Mesothelial cell of epicardium (in vitro differentiated cells): Measurements from ENCODE around the gene CRACDL. TPM values are rescaled to one million over a fixed set of nuclear protein-coding genes. Genes with fewer than 3 reads are reported as not detected.

Source experiments
- DNase-seq, 2 experiments: peaks; one replicate each; pipeline ENCODE4 v3.0.0; 2021; ENCODE audit warnings: low spot score in 2 of 2; ENCODE audit not compliant: unreplicated experiment in 2 of 2
- H3K27ac Mint-ChIP-seq: 2 replicates; pipeline ENCODE4 v1.8.0; 2021; ENCODE audit warnings: mixed read lengths
- H3K27me3 Mint-ChIP-seq: 2 replicates; pipeline ENCODE4 v1.8.0; 2021; ENCODE audit warnings: low read depth, mixed read lengths
- H3K36me3 Mint-ChIP-seq: 2 replicates; pipeline ENCODE4 v1.8.0; 2021; ENCODE audit warnings: mixed read lengths
- H3K4me1 Mint-ChIP-seq: 2 replicates; pipeline ENCODE4 v1.8.0; 2021; ENCODE audit warnings: mixed read lengths
- H3K4me3 Mint-ChIP-seq: 2 replicates; pipeline ENCODE4 v1.8.0; 2021; ENCODE audit warnings: mild to moderate bottlenecking, moderate library complexity, mixed read lengths
- H3K9me3 Mint-ChIP-seq: 2 replicates; pipeline ENCODE4 v1.8.0; 2021; ENCODE audit warnings: mixed read lengths
- total RNA-seq: library from RNA; stranded (reverse); gene quantifications from 3 replicates; pipeline ENCODE4 v1.2.1, GENCODE V29; 2021
- TF ChIP-seq, protein P1 (sequence below): fragments of 200-600 bp; sonication (generic); IDR thresholded peaks from one replicate; pipeline ENCODE4 v1.5.0; 2021; ENCODE audit warnings: antibody characterized with exemption; ENCODE audit not compliant: unreplicated experiment

The CRACDL gene
- total RNA-seq, 1 donor from 2014 or later = 1.7 TPM

DNA sequence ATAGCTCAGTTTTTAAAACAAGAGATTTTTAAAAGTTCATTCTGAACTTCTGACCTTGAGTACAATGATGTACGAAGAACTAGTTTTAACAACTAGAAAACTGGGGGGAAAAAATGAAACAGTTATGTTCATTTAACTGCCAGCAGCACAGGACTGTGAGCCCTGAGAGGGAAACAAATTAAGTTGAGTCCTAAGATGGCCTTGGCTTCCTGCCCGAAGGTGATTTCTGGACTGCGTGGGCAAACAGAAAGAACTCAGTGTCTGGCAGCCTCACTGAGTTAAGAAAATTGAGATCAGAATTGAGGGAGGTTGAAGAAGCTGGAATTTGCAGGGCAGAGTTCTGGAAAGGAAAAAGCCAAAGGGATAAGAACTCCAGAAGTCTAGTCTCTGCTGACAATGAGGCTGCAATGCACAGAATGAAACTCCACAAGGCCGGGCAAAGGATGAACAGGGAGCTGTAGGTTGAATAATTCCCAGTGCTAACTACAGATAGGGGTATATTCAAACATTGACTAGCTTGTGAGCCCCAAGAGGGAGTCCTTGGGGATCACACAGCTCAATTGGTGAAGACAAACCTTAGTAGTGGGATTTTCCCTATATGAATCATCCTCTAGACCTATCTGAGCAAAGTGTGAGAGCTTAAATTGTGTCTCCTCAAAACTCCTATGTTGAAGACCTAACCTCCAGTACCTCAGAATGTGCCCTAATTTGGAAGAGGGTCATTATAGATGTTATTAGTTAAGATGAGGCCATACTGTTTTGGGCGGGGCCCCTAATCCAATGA is 13.1 kb upstream of the CRACDL start:
- Mint-ChIP-seq H3K27ac (no peak overlapping the region), H3K9me3 (no peaks in the 10 kb centered on the region), H3K4me3 (no peak overlapping the region), H3K27me3 (peaks cover 32% of the 10 kb centered on the region), H3K4me1 (peaks cover 4% of the 10 kb centered on the region), H3K36me3 (no peaks in the 10 kb centered on the region)
- TF ChIP-seq, protein P1, sequence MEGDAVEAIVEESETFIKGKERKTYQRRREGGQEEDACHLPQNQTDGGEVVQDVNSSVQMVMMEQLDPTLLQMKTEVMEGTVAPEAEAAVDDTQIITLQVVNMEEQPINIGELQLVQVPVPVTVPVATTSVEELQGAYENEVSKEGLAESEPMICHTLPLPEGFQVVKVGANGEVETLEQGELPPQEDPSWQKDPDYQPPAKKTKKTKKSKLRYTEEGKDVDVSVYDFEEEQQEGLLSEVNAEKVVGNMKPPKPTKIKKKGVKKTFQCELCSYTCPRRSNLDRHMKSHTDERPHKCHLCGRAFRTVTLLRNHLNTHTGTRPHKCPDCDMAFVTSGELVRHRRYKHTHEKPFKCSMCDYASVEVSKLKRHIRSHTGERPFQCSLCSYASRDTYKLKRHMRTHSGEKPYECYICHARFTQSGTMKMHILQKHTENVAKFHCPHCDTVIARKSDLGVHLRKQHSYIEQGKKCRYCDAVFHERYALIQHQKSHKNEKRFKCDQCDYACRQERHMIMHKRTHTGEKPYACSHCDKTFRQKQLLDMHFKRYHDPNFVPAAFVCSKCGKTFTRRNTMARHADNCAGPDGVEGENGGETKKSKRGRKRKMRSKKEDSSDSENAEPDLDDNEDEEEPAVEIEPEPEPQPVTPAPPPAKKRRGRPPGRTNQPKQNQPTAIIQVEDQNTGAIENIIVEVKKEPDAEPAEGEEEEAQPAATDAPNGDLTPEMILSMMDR = no peak
- DNase-seq = no peak

DNA sequence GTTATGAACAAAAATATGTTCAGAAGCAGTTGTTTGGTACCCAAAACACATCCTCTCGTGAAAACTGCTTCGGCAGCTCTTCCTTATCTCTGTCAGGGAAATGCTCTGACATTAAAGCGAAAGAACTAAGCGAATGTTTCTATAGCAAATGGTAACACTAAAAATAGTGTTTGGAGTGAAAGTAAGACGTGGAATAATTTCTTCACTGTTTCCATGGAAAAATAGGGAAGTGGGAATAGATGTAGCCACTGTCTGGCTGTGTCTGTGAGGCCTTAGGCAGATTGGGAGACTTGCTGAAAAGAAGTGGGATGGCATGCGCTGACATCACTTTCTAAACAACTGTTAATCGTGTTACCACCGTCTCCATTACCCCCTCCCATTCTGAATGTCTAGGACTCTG is 11.5 kb upstream of the CRACDL start:
- Mint-ChIP-seq H3K27me3 (peaks cover 21% of the 10 kb centered on the region), H3K36me3 (no peaks in the 10 kb centered on the region), H3K4me1 (peaks cover 4% of the 10 kb centered on the region), H3K9me3 (no peaks in the 10 kb centered on the region), H3K4me3 (no peak overlapping the region), H3K27ac (no peak overlapping the region)
- TF ChIP-seq, protein P1 = no peak
- DNase-seq = no peak

DNA sequence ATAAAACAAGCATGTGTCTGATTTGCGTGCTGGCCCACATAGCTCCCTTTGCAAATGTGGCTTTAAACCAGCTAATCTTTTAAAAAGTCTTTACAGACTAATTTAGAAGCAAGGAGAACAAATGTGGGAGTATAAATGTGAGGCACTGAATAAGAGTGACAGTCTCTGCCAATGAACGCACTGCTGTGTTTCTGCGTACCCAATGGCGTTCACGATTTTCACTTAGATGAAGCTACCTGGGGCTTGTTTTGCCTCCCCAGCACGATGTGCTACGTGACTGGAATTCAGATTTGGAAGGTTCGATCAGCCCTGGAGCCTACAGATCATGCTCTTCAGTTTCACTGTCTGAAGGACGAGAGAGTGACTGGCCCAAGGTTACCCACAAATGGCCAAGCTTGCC is 10.8 kb upstream of the CRACDL start:
- H3K27me3 Mint-ChIP-seq = peaks cover 15% of the 10 kb centered on the region
- H3K27ac Mint-ChIP-seq = no peak overlapping the region
- H3K9me3 Mint-ChIP-seq = no peaks in the 10 kb centered on the region
- TF ChIP-seq, protein P1 = no peak
- no peaks in the 10 kb centered on the region for H3K36me3 Mint-ChIP-seq
- DNase-seq = no peak
- H3K4me1 Mint-ChIP-seq = peaks cover 4% of the 10 kb centered on the region
- no peak overlapping the region for H3K4me3 Mint-ChIP-seq

DNA sequence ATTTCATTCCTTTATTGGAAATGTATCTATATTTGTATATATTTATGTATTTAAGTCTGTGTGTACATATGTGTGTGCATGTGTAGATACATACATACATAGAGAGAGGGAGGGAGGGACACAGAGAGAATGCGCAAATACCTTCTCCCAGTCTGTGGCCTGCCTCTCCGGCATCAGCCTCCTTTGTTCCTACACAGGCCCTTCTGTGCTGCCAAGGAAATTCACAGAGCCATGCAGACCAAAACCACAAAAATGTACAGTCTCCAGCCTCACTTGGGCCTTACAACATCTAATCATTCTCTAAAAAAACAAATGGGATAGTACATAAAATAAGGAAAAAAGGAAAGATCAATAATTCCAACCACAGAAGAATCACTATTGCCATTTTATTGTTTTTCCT is 8.8 kb upstream of the CRACDL start:
- no peak overlapping the region for H3K27ac Mint-ChIP-seq
- no peak overlapping the region for H3K4me3 Mint-ChIP-seq
- TF ChIP-seq, protein P1 = no peak
- peaks cover 4% of the 10 kb centered on the region for H3K4me1 Mint-ChIP-seq
- DNase-seq = no peak
- H3K27me3 Mint-ChIP-seq = peaks cover 16% of the 10 kb centered on the region
- no peaks in the 10 kb centered on the region for H3K9me3 Mint-ChIP-seq
- no peaks in the 10 kb centered on the region for H3K36me3 Mint-ChIP-seq

DNA sequence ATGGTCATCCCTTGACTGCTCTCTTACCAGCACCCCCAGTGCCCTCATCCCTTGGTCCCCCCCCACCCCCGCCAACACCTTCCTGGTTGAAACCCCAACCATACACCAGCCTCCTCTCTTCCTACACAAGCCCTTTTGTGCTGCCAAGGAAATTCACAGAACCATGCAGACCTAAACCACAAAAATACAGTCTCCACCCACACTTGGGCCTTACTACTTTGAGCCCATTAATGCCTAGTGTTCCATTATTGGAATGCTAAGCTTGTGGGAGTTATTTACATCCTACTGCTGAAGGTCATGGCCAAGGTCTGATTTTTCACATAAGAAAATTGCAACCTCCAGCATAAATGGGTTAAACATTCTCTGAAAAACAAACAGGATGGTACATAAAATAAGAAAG is 4.1 kb upstream of the CRACDL start:
- Mint-ChIP-seq H3K27me3 (peaks cover 50% of the 10 kb centered on the region), H3K4me1 (peaks cover 6% of the 10 kb centered on the region), H3K36me3 (no peaks in the 10 kb centered on the region), H3K9me3 (no peaks in the 10 kb centered on the region), H3K27ac (no peak overlapping the region), H3K4me3 (no peak overlapping the region)
- TF ChIP-seq, protein P1 = no peak
- no peak for DNase-seq
